ENCODE results near the gene FAAP100.

GRCh38 chr17:81528651-81529436 lies 23.3 kb downstream of the FAAP100 start:
- TF ChIP-seq EZH2 (IDR thresholded peaks at IDR 0.05; ENCODE audit: low read depth) (no peak), CTCF (conservative IDR thresholded peaks at IDR 0.05) (no peak)
